H1 (cell line): Measurements from ENCODE around the gene ARHGAP26. TPM values are rescaled to one million over a fixed set of nuclear protein-coding genes. Genes with fewer than 3 reads are reported as not detected.

Source experiments
- CTCF ChIA-PET: fragments of 300-600 bp; sonication (Branson Sonifier 250); formaldehyde crosslinking; loops from one replicate; lab custom pipeline; 2021; ENCODE audit not compliant: partially characterized antibody; lab: Charles Lee
- POLR2A ChIA-PET: fragments of 300-600 bp; sonication (Branson Sonifier 250); formaldehyde crosslinking; loops from one replicate; lab custom pipeline; 2021; ENCODE audit warnings: inconsistent platforms; ENCODE audit not compliant: partially characterized antibody; lab: Charles Lee
- DNase-seq, 2 experiments: peaks; one replicate each; pipeline versions ENCODE4 v3.0.0 to v3.0.0-alpha.2; 2010 to 2022; ENCODE audit warnings: low spot score in 2 of 2, low read depth in 1 of 2, mixed read lengths in 1 of 2
- FAIRE-seq: peaks from 2 replicates; lab custom pipeline; 2011; peaks lifted over from hg19 to GRCh38; lab: Jason Lieb, UNC
- H2AFZ ChIP-seq: 2 replicates; pipeline ENCODE4 v1.8.1; 2012; ENCODE audit warnings: low read length, inconsistent platforms
- H2AK5ac ChIP-seq: 2 replicates; pipeline ENCODE4 v1.6.1; 2013; ENCODE audit warnings: low read depth, low read length
- H2BK120ac ChIP-seq: replicated peaks from 2 replicates; pipeline ENCODE3; 2013; ENCODE audit warnings: low read depth, low read length, inconsistent platforms
- H2BK12ac ChIP-seq: 2 replicates; pipeline ENCODE4 v1.6.1; 2013; ENCODE audit warnings: low read depth, low read length
- H2BK15ac ChIP-seq: 2 replicates; pipeline ENCODE4 v1.6.1; 2013; ENCODE audit warnings: low read length
- H2BK20ac ChIP-seq: 2 replicates; pipeline ENCODE4 v1.6.1; 2013; ENCODE audit warnings: low read length
- H2BK5ac ChIP-seq: 2 replicates; pipeline ENCODE4 v1.6.1; 2013; ENCODE audit warnings: low read depth, low read length
- H3K14ac ChIP-seq: 2 replicates; pipeline ENCODE4 v1.6.1; 2013; ENCODE audit warnings: inconsistent platforms; ENCODE audit not compliant: insufficient read length
- H3K18ac ChIP-seq: 2 replicates; pipeline ENCODE4 v1.6.1; 2013; ENCODE audit warnings: low read length; ENCODE audit errors: extremely low read depth
- H3K23ac ChIP-seq: 2 replicates; pipeline ENCODE4 v1.6.1; 2013; ENCODE audit warnings: inconsistent platforms; ENCODE audit not compliant: insufficient read length
- H3K23me2 ChIP-seq: 2 replicates; pipeline ENCODE4 v1.6.1; 2013; ENCODE audit warnings: low read depth, low read length
- H3K27ac ChIP-seq: 2 replicates; pipeline ENCODE4 v1.6.1; 2011; ENCODE audit warnings: low read depth, low read length, inconsistent platforms
- H3K27me3 ChIP-seq, 4 experiments: replicated peaks in 1 of 4; 1 replicate in 1 of 4; 2 replicates in 3 of 4; pipeline versions ENCODE4 v1.6.1 to v1.8.1; 2011 to 2013; ENCODE audit warnings: low read length in 3 of 4, mild to moderate bottlenecking in 3 of 4, inconsistent platforms in 2 of 4, mixed read lengths in 2 of 4, moderate library complexity in 1 of 4; ENCODE audit not compliant: control insufficient read depth in 3 of 4, insufficient read depth in 3 of 4; ENCODE audit errors: extremely low read depth in 1 of 4
- H3K36me3 ChIP-seq, 4 experiments: 2 replicates each; pipeline versions ENCODE4 v1.6.1 to v1.8.1; 2011 to 2013; ENCODE audit warnings: mild to moderate bottlenecking in 4 of 4, low read length in 3 of 4, moderate library complexity in 2 of 4, control low read depth in 1 of 4, inconsistent platforms in 1 of 4; ENCODE audit not compliant: insufficient read depth in 4 of 4, control insufficient read depth in 2 of 4
- H3K4ac ChIP-seq: replicated peaks from 2 replicates; pipeline ENCODE3; 2013; ENCODE audit warnings: low read length, low read depth, mixed read lengths, inconsistent platforms; ENCODE audit not compliant: insufficient read length
- H3K4me1 ChIP-seq, 4 experiments: replicated peaks in 1 of 4; 1 replicate in 1 of 4; 2 replicates in 3 of 4; pipeline versions ENCODE4 v1.6.1 to v1.8.1; 2011 to 2013; ENCODE audit warnings: low read length in 3 of 4, inconsistent platforms in 2 of 4, mixed read lengths in 1 of 4; ENCODE audit not compliant: insufficient read depth in 4 of 4, control insufficient read depth in 3 of 4
- H3K4me2 ChIP-seq, 2 experiments: 2 replicates each; pipeline versions ENCODE4 v1.6.1 to v1.8.1; 2011 to 2013; ENCODE audit warnings: low read depth in 2 of 2, low read length in 2 of 2, control low read depth in 1 of 2, inconsistent platforms in 1 of 2, mild to moderate bottlenecking in 1 of 2; ENCODE audit not compliant: insufficient read depth in 1 of 2
- H3K4me3 ChIP-seq, 4 experiments: fragments of 200-600, 300-600 bp in 1 of 4; sonication (generic), shearing (Covaris generic), sonication (Bioruptor Twin) in 1 of 4; 2 replicates each; pipeline versions ENCODE4 v1.5.1 to v1.8.1; 2011 to 2016; ENCODE audit warnings: low read length in 4 of 4, low read depth in 3 of 4, control low read depth in 2 of 4, inconsistent platforms in 2 of 4, mild to moderate bottlenecking in 2 of 4, mixed read lengths in 1 of 4, moderate library complexity in 1 of 4; ENCODE audit not compliant: insufficient read depth in 2 of 4; ENCODE audit errors: extremely low read depth in 1 of 4
- H3K56ac ChIP-seq: replicated peaks from 2 replicates; pipeline ENCODE3; 2013; ENCODE audit warnings: low read depth, mild to moderate bottlenecking, mixed read lengths, low read length, inconsistent platforms; ENCODE audit not compliant: insufficient read length
- H3K79me1 ChIP-seq: 2 replicates; pipeline ENCODE4 v1.6.1; 2013; ENCODE audit warnings: low read depth, low read length, control low read depth
- H3K79me2 ChIP-seq, 2 experiments: 2 replicates each; pipeline versions ENCODE4 v1.6.1 to v1.8.1; 2012 to 2013; ENCODE audit warnings: low read length in 2 of 2, mild to moderate bottlenecking in 2 of 2, inconsistent platforms in 1 of 2; ENCODE audit not compliant: insufficient read depth in 2 of 2, control insufficient read depth in 1 of 2
- H3K9ac ChIP-seq, 4 experiments: replicated peaks in 1 of 4; 1 replicate in 1 of 4; 2 replicates in 3 of 4; pipeline versions ENCODE4 v1.6.1 to v1.8.1; 2011 to 2013; ENCODE audit warnings: low read depth in 3 of 4, low read length in 3 of 4, control low read depth in 2 of 4, mild to moderate bottlenecking in 2 of 4, moderate library complexity in 2 of 4, inconsistent platforms in 1 of 4; ENCODE audit errors: extremely low read depth in 1 of 4
- H3K9me3 ChIP-seq, 2 experiments: 2 replicates each; pipeline versions ENCODE4 v1.6.1 to v1.8.1; 2012 to 2013; ENCODE audit warnings: mild to moderate bottlenecking in 2 of 2, moderate library complexity in 2 of 2, control low read depth in 1 of 2, inconsistent platforms in 1 of 2, low read depth in 1 of 2, low read length in 1 of 2, mixed read lengths in 1 of 2; ENCODE audit not compliant: insufficient read depth in 2 of 2
- H4K20me1 ChIP-seq, 2 experiments: replicated peaks in 1 of 2; 2 replicates each; pipeline versions ENCODE3 to v1.8.1; 2011 to 2013; ENCODE audit warnings: inconsistent platforms in 2 of 2, low read length in 2 of 2, mild to moderate bottlenecking in 1 of 2; ENCODE audit not compliant: insufficient read depth in 2 of 2, control insufficient read depth in 1 of 2
- H4K5ac ChIP-seq: 2 replicates; pipeline ENCODE4 v1.6.1; 2013; ENCODE audit warnings: low read length, low read depth, mixed read lengths, inconsistent platforms; ENCODE audit not compliant: insufficient read length
- H4K8ac ChIP-seq: 2 replicates; pipeline ENCODE4 v1.8.0; 2013; ENCODE audit warnings: mild to moderate bottlenecking, moderate library complexity, low read length, inconsistent platforms; ENCODE audit not compliant: insufficient read depth; ENCODE audit errors: extremely low read depth
- H4K91ac ChIP-seq: replicated peaks from 2 replicates; pipeline ENCODE3; 2013; ENCODE audit warnings: low read length, mixed read lengths, inconsistent platforms; ENCODE audit not compliant: insufficient read length
- ASH2L ChIP-seq: fragments of 200-600, 300-600 bp; sonication (generic); IDR thresholded peaks from one replicate; pipeline ENCODE4 v1.7.1; 2017; ENCODE audit warnings: low read length
- BRCA1 ChIP-seq: IDR thresholded peaks from 2 replicates; pipeline ENCODE4 v1.6.1; 2012; ENCODE audit warnings: low read depth, low read length, improper control_type of control experiment
- GABPA ChIP-seq: IDR thresholded peaks from 2 replicates; pipeline ENCODE4 v1.6.1; 2011; ENCODE audit warnings: mild to moderate bottlenecking, low read length, moderate library complexity, borderline replicate concordance; ENCODE audit not compliant: insufficient read depth
- GTF2F1 ChIP-seq: IDR thresholded peaks from 2 replicates; pipeline ENCODE4 v1.6.1; 2012; ENCODE audit warnings: low read depth, low read length, improper control_type of control experiment, borderline replicate concordance
- HDAC6 ChIP-seq: IDR thresholded peaks from one replicate; pipeline ENCODE4 v1.7.1; 2012; ENCODE audit warnings: low read depth, mild to moderate bottlenecking, inconsistent platforms, low read length, moderate library complexity
- KDM1A ChIP-seq: fragments of 200-600, 300-600 bp; sonication (generic); IDR thresholded peaks from 2 replicates; pipeline ENCODE4 v1.7.1; 2016; ENCODE audit warnings: mild to moderate bottlenecking, low read length, borderline replicate concordance
- POLR2A ChIP-seq, 2 experiments: IDR thresholded peaks; 1 replicate in 1 of 2; 2 replicates in 1 of 2; pipeline ENCODE4 v1.6.1; 2011; ENCODE audit warnings: low read depth in 2 of 2, low read length in 2 of 2, mild to moderate bottlenecking in 2 of 2; ENCODE audit errors: control extremely low read depth in 1 of 2
- RBBP5 ChIP-seq: IDR thresholded peaks from 2 replicates; pipeline ENCODE4 v1.7.1; 2012; ENCODE audit warnings: low read depth, mild to moderate bottlenecking, inconsistent platforms, low read length, moderate library complexity, borderline replicate concordance
- SIX5 ChIP-seq: IDR thresholded peaks from 2 replicates; pipeline ENCODE4 v1.6.1; 2011; ENCODE audit warnings: mild to moderate bottlenecking, low read depth, low read length
- SRF ChIP-seq: IDR thresholded peaks from 2 replicates; pipeline ENCODE4 v1.6.1; 2011; ENCODE audit warnings: mild to moderate bottlenecking, low read depth, low read length, moderate library complexity
- SUZ12 ChIP-seq: fragments of 200-600 bp; sonication (generic); IDR thresholded peaks from 2 replicates; pipeline ENCODE4 v1.6.1; 2012; ENCODE audit warnings: mild to moderate bottlenecking, inconsistent platforms, low read length, moderate library complexity, mixed read lengths
- YY1 ChIP-seq: IDR thresholded peaks from 2 replicates; pipeline ENCODE4 v1.6.1; 2011; ENCODE audit warnings: low read depth, mild to moderate bottlenecking, low read length
- polyA plus RNA-seq, 7 experiments: library from polyadenylated mRNA; depleted of rRNA in 3 of 7; stranded (reverse) in 5 of 7; unstranded in 2 of 7; fragments of >200 nt in 5 of 7; fragments of 200-250 nt in 2 of 7; gene quantifications; 1 replicate in 5 of 7; 2 replicates in 1 of 7; 4 replicates in 1 of 7; pipeline versions ENCODE4 v1.2.1 to v1.2.3, GENCODE V29; 2011 to 2013; ENCODE audit warnings: missing spikeins in 2 of 7, mixed read lengths in 2 of 7
- total RNA-seq: library from RNA; stranded (reverse); fragmentation: NEBNext Ultra II Directional; extraction: Animal tissue kit (Norgen Biotek cat#: 25700); gene quantifications from 2 replicates; pipeline ENCODE4 v1.2.1, GENCODE V29; 2021

ARHGAP26 gene
- total and polyA plus RNA-seq, 2 of the 8 experiments (the other 6 are each of a cell fraction or from before 2014, with no cell fraction given): 7.1 to 24.8 TPM

DNA sequence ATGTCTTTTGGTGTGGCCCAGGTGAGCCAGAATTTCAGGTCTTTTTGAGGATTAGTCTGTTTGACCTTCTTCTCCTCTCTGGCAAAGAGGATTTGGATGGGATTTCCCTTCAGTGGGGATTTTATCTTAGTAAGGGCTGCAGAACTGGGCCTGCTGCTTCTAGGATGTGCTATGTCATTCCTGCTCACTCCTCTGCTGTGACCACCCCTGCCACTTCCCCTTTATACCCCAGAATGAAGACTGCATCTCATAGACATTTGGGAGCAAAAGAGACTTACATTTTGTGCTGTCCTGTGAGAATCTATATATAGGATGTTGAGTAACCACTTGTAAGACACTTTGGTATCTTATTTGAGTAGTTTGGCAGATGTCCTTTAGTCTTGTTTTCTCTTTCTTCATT lies 76.2 kb downstream of the ARHGAP26 start:
- H3K4me1 ChIP-seq: peaks cover 0 to 14% (median 10%) of the 10 kb centered on the region in 4 experiments; a peak in 5 of 7 replicates
- peaks cover 0 to 2% of the 10 kb centered on the region in 2 experiments for H4K20me1 ChIP-seq
- H3K14ac ChIP-seq: no peak overlapping the region
- ChIA-PET POLR2A (interaction anchor here (1.5 kb wide), 1 partner anchor 10 kb away, joined by 4 read pairs; no protein-coding TSS in a partner anchor), CTCF (interaction anchor here (0.7 to 3.1 kb wide), 3 partner anchors 21 to 34 kb away, joined by 3 to 10 read pairs (median 4); no protein-coding TSS in a partner anchor)
- FAIRE-seq (no peak), DNase-seq (no peak)
- H3K27ac ChIP-seq: no peak overlapping the region
- no peak overlapping the region for H3K23ac ChIP-seq
- H3K4me3 ChIP-seq: no peak overlapping the region
- H2BK12ac ChIP-seq: peak overlapping the region; percentile 19; the same call in 1 of the 2 replicates
- no peaks in the 10 kb centered on the region for H3K23me2 ChIP-seq
- H3K27me3 ChIP-seq: no peaks in the 10 kb centered on the region
- no peaks in the 10 kb centered on the region for H3K9me3 ChIP-seq
- H2BK5ac ChIP-seq: peak overlapping the region; percentile 18
- H3K79me1 ChIP-seq: peaks cover 2% of the 10 kb centered on the region; the same call in 1 of the 2 replicates
- no peak overlapping the region for H4K91ac ChIP-seq
- H2AK5ac ChIP-seq: no peak overlapping the region
- H3K56ac ChIP-seq: no peak overlapping the region
- H3K4me2 ChIP-seq: no peak overlapping the region
- H2BK15ac ChIP-seq: no peak overlapping the region
- TF ChIP-seq ASH2L: no peak
- no peak for TF ChIP-seq SUZ12
- no peak for TF ChIP-seq HDAC6
- no peak for TF ChIP-seq YY1
- TF ChIP-seq RBBP5: no peak
- no peak for TF ChIP-seq KDM1A
- no peak for TF ChIP-seq SRF
- no peak for TF ChIP-seq GTF2F1
- no peak for TF ChIP-seq BRCA1
- no peak for TF ChIP-seq SIX5
- TF ChIP-seq GABPA: no peak
- no peak for TF ChIP-seq POLR2A (IDR thresholded peaks at IDR 0.05; ENCODE audit: control extremely low read depth in 1 of 2, low read depth in 2 of 2, low read length in 2 of 2)
- no peak overlapping the region for H3K9ac ChIP-seq
- H4K8ac ChIP-seq: no peak overlapping the region
- peaks cover 0 to 32% of the 10 kb centered on the region in 2 experiments; a peak in 3 of 4 replicates for H3K79me2 ChIP-seq
- no peak overlapping the region for H2BK120ac ChIP-seq
- no peak overlapping the region for H3K4ac ChIP-seq
- H3K18ac ChIP-seq: no peak overlapping the region
- no peak overlapping the region for H2AFZ ChIP-seq
- H4K5ac ChIP-seq: no peak overlapping the region
- no peak overlapping the region for H2BK20ac ChIP-seq
- no peaks in the 10 kb centered on the region for H3K36me3 ChIP-seq
